Pancreas (tissue), 10 donors: ENCODE results near the gene ANKDD1A. TPM values are rescaled to one million over a fixed set of nuclear protein-coding genes. Genes with fewer than 3 reads are reported as not detected.

ENCODE experiments used
- ATAC-seq, 4 donors: fragments of 200-7000 bp; cut with Tn5 transposase; one replicate each; pipeline versions ENCODE4 v1.8.0 to v1.9.1; 2020; ENCODE audit warnings: mild to moderate bottlenecking in 4 of 4, moderate library complexity in 4 of 4
- DNase-seq, 6 donors: peaks; one replicate each; pipeline ENCODE4 v3.0.0-alpha.2; 2020
- FAIRE-seq: peaks from 2 replicates; lab custom pipeline; 2012; peaks lifted over from hg19 to GRCh38; lab: Jason Lieb, UNC
- H3K27ac ChIP-seq, 4 donors: fragments of 200-600 bp; sonication (generic); 1 replicate in 3 of 4; 2 replicates in 1 of 4; pipeline versions ENCODE4 v1.5.0 to v1.8.0; 2020
- H3K27me3 ChIP-seq, 4 donors: fragments of 200-600 bp; one replicate each; pipeline ENCODE4 v1.8.0; 2021
- H3K36me3 ChIP-seq, 3 donors: fragments of 200-600 bp; sonication (generic) in 1 of 3; one replicate each; pipeline versions ENCODE4 v1.5.0 to v1.8.0; 2020 to 2021
- H3K4me1 ChIP-seq, 3 donors: fragments of 200-600 bp; one replicate each; pipeline ENCODE4 v1.8.0; 2021
- H3K4me3 ChIP-seq, 4 donors: fragments of 200-600 bp; sonication (generic) in 2 of 4; one replicate each; pipeline versions ENCODE4 v1.5.0 to v1.8.0; 2020 to 2021
- H3K9me3 ChIP-seq, 4 donors: fragments of 200-600 bp; one replicate each; pipeline ENCODE4 v1.8.0; 2021
- CTCF ChIP-seq, 4 donors: fragments of 200-600 bp; sonication (generic) in 3 of 4; IDR thresholded peaks; one replicate each; pipeline versions ENCODE4 v1.5.0 to v1.8.0; 2021; ENCODE audit warnings: antibody characterized with exemption in 4 of 4
- WGBS, 2 donors: extraction: QIAGEN DNeasy Blood & Tissue Kit; methylation state at CpG; one replicate each; pipeline ENCODE4 v1.1.7; 2013; 5-methylcytosine and 5-hydroxymethylcytosine counted together
- intact Hi-C, 3 donors: fragments of 100-400 bp; cut with DNase I; formaldehyde crosslinking; loops; one replicate each; pipeline versions ENCODE4 v1.11.1 to v1.14.2; 2022
- polyA plus RNA-seq, 2 donors: library from polyadenylated mRNA; stranded (reverse); fragments of 200-250 nt; gene quantifications; one replicate each; pipeline ENCODE4 v1.2.3, GENCODE V29; 2013
- total RNA-seq, 6 donors: library from RNA; stranded (reverse); fragmentation: NEBNext Ultra II Directional in 4 of 6; extraction: Animal tissue kit (Norgen Biotek cat#: 25700) in 4 of 6; gene quantifications; one replicate each; pipeline versions ENCODE4 v1.2.1 to v1.2.4, GENCODE V29; 2021 to 2023
- donor health status: healthy with polysubstance abuse.
- donor health status: DM: no; HTN: no; CAD: no; lungs with moderate emphysema.
- donor health status: DM: no; HTN: no; CAD: no.
- donor health status: control.
- donor health status: control.
- donor health status: Bipolar disorder and iron deficiency.
- donor health status: DM: yes; HTN: yes; CAD: no.
- donor health status: DM: no; HTN: no; CAD: no.
- donor health status: DM: no; HTN: no; CAD: no.
- donor health status: DM: yes; HTN: yes; CAD: no.

The ANKDD1A gene
- total and polyA plus RNA-seq, 8 donors: 2.0 to 4.9 (median 3.8) TPM

- ATAC-seq (peak in 1 of 4 donors; percentile 14), DNase-seq (no peak), FAIRE-seq (no peak)
- Histone ChIP-seq H3K4me1 (no peaks in the 10 kb centered on the region), H3K27me3 (no peaks in the 10 kb centered on the region), H3K9me3 (no peaks in the 10 kb centered on the region), H3K27ac (no peak overlapping the region), H3K36me3 (no peaks in the 10 kb centered on the region), H3K4me3 (no peak overlapping the region)
- 94 to 95% methylated on average over 11 of the region's 11 CpGs for WGBS, 2 donors
- no peak for TF ChIP-seq CTCF (IDR thresholded peaks at IDR 0.05)
- intact Hi-C loops: no loop called here
Observed at GRCh38 chr15:64949383-64950186, 37.9 kb downstream of the ANKDD1A start.

- FAIRE-seq: no peak
- no peak overlapping the region for H3K4me3 ChIP-seq
- intact Hi-C loops: no loop called here
Observed at GRCh38 chr15:64950888-64951287, 39.2 kb downstream of the ANKDD1A start.

GRCh38 chr15:64951777-64952418, 40.2 kb downstream of the ANKDD1A start:
- FAIRE-seq (no peak), ATAC-seq (no peak), DNase-seq (no peak)
- Histone ChIP-seq H3K36me3 (peaks cover 0 to 3% (median 0%) of the 10 kb centered on the region in 3 donors), H3K27ac (no peak overlapping the region), H3K27me3 (no peaks in the 10 kb centered on the region), H3K9me3 (no peaks in the 10 kb centered on the region), H3K4me1 (no peaks in the 10 kb centered on the region), H3K4me3 (no peak overlapping the region)
- no peak for TF ChIP-seq CTCF (IDR thresholded peaks at IDR 0.05)
- intact Hi-C loops: no loop called here
- 89 to 93% methylated on average over 2 of the region's 2 CpGs for WGBS, 2 donors

More at GRCh38 chr15:64950888-64951287, 39.2 kb downstream of the ANKDD1A start:
- no peaks in the 10 kb centered on the region for H3K4me1 ChIP-seq
- no peak for TF ChIP-seq CTCF (IDR thresholded peaks at IDR 0.05)
- DNase-seq: no peak
- peaks cover 0 to 3% (median 0%) of the 10 kb centered on the region in 3 donors for H3K36me3 ChIP-seq
- no peaks in the 10 kb centered on the region for H3K9me3 ChIP-seq
- 82 to 85% methylated on average over 6 of the region's 6 CpGs for WGBS, 2 donors
- ATAC-seq: no peak
- H3K27ac ChIP-seq: no peak overlapping the region
- no peaks in the 10 kb centered on the region for H3K27me3 ChIP-seq

- intact Hi-C loops: no loop called here
- Histone ChIP-seq H3K4me3 (no peak overlapping the region), H3K36me3 (peaks cover 0 to 8% (median 0%) of the 10 kb centered on the region in 3 donors), H3K9me3 (no peaks in the 10 kb centered on the region), H3K27ac (no peak overlapping the region), H3K27me3 (no peaks in the 10 kb centered on the region), H3K4me1 (no peaks in the 10 kb centered on the region)
- WGBS, 2 donors: 65 to 67% methylated on average over 3 of the region's 3 CpGs
- DNase-seq (no peak), ATAC-seq (no peak), FAIRE-seq (no peak)
- no peak for TF ChIP-seq CTCF (IDR thresholded peaks at IDR 0.05)
Observed at GRCh38 chr15:64954395-64954794, 42.7 kb downstream of the ANKDD1A start.
